OCI-M2 (cell line): ENCODE results near the gene COX8A.

Experiments
- DNase-seq: peaks from one replicate; lab custom pipeline; 2025; ENCODE audit not compliant: unreplicated experiment; lab: John Stamatoyannopoulos, UW

The COX8A gene

GRCh38 chr11:64001484-64002420, 27.3 kb downstream of the COX8A start:
- DNase-seq, result no peak

GRCh38 chr11:64003807-64004589, 29.6 kb downstream of the COX8A start:
- DNase-seq, result no peak

GRCh38 chr11:64004590-64004984, 30.2 kb downstream of the COX8A start:
- DNase-seq, result no peak

- no peak for DNase-seq
Measured at GRCh38 chr11:64005691-64006090, 31.3 kb downstream of the COX8A start.

- DNase-seq, result no peak
Measured at GRCh38 chr11:64006398-64006797, 32.0 kb downstream of the COX8A start.

- DNase-seq, result no peak
Measured at GRCh38 chr11:64007160-64007628, 32.8 kb downstream of the COX8A start.

- peak; percentile 71 for DNase-seq
Measured at GRCh38 chr11:64007629-64008282, 33.3 kb downstream of the COX8A start.

GRCh38 chr11:64008283-64008913, 34.0 kb downstream of the COX8A start:
- no peak for DNase-seq

GRCh38 chr11:64008914-64009633, 34.7 kb downstream of the COX8A start:
- no peak for DNase-seq

GRCh38 chr11:64009710-64010109, 35.3 kb downstream of the COX8A start:
- no peak for DNase-seq

GRCh38 chr11:64010783-64011182, 36.4 kb downstream of the COX8A start:
- DNase-seq, result no peak

- DNase-seq, result no peak
Measured at GRCh38 chr11:64011371-64011770, 37.0 kb downstream of the COX8A start.

- no peak for DNase-seq
Measured at GRCh38 chr11:64013141-64013896, 38.9 kb downstream of the COX8A start.

- DNase-seq, result no peak
Measured at GRCh38 chr11:64014356-64014755, 39.9 kb downstream of the COX8A start.

- DNase-seq, result no peak
Measured at GRCh38 chr11:64015510-64015909, 41.1 kb downstream of the COX8A start.

- no peak for DNase-seq
Measured at GRCh38 chr11:64015935-64016845, 41.8 kb downstream of the COX8A start.

GRCh38 chr11:64017945-64018224, 43.5 kb downstream of the COX8A start:
- DNase-seq, result no peak

GRCh38 chr11:64018310-64018709, 43.9 kb downstream of the COX8A start:
- DNase-seq, result no peak
